HL-60 (cell line): ENCODE data around the gene SKIC8.

Source experiments
- DNase-seq, 2 experiments: peaks; one replicate each; pipeline ENCODE4 v3.0.0-alpha.2; 2010 to 2020; ENCODE audit warnings: low read depth in 1 of 2, low spot score in 1 of 2
- H3K27ac ChIP-seq: fragments of 250-450 bp; sonication (Bioruptor Pico); replicated peaks from 2 replicates; pipeline ENCODE4 v1.5.1; 2020; ENCODE audit warnings: mild to moderate bottlenecking, moderate library complexity
- H3K27me3 ChIP-seq: fragments of 250-450 bp; sonication (Bioruptor Pico); 2 replicates; pipeline ENCODE4 v1.5.1; 2021; ENCODE audit warnings: mild to moderate bottlenecking, moderate library complexity; ENCODE audit not compliant: insufficient read depth, poor library complexity, severe bottlenecking
- H3K4me3 ChIP-seq: replicated peaks from 2 replicates; pipeline ENCODE4 v1.5.1; 2011; ENCODE audit warnings: mild to moderate bottlenecking, control low read depth, low read length; ENCODE audit not compliant: insufficient read depth
- CTCF ChIP-seq: IDR thresholded peaks from one replicate; pipeline ENCODE4 v1.5.1; 2011; ENCODE audit warnings: low read length, control low read depth, inconsistent platforms; ENCODE audit not compliant: insufficient read depth
- GABPA ChIP-seq: IDR thresholded peaks from 2 replicates; pipeline ENCODE4 v1.6.1; 2012; ENCODE audit warnings: low read depth
- POLR2AphosphoS5 ChIP-seq: IDR thresholded peaks from 2 replicates; pipeline ENCODE4 v1.6.1; 2012; ENCODE audit warnings: low read depth
- REST ChIP-seq: IDR thresholded peaks from 2 replicates; pipeline ENCODE4 v1.6.1; 2012; ENCODE audit warnings: low read depth; ENCODE audit not compliant: insufficient replicate concordance
- SPI1 ChIP-seq: IDR thresholded peaks from 2 replicates; pipeline ENCODE4 v1.6.1; 2012; ENCODE audit warnings: low read depth, mild to moderate bottlenecking, borderline replicate concordance

SKIC8 gene

GRCh38 chr15:78260489-78260888 is 38.9 kb downstream of the SKIC8 start:
- no peak overlapping the region for H3K4me3 ChIP-seq
- H3K27ac ChIP-seq: no peak overlapping the region
- TF ChIP-seq SPI1 (no peak), REST (no peak), GABPA (no peak), CTCF (no peak), POLR2AphosphoS5 (no peak)
- H3K27me3 ChIP-seq: no peaks in the 10 kb centered on the region
- no peak for DNase-seq

- DNase-seq: no peak
- Histone ChIP-seq H3K27ac (no peak overlapping the region), H3K4me3 (no peak overlapping the region), H3K27me3 (no peaks in the 10 kb centered on the region)
- TF ChIP-seq CTCF (no peak), SPI1 (no peak), REST (no peak), GABPA (no peak), POLR2AphosphoS5 (no peak)
Observed at GRCh38 chr15:78259232-78259631, 40.2 kb downstream of the SKIC8 start.

GRCh38 chr15:78257681-78258080 is 41.7 kb downstream of the SKIC8 start:
- H3K27ac ChIP-seq: no peak overlapping the region
- H3K4me3 ChIP-seq: no peak overlapping the region
- no peak for DNase-seq
- TF ChIP-seq SPI1 (no peak), CTCF (no peak), GABPA (no peak), POLR2AphosphoS5 (no peak), REST (no peak)
- H3K27me3 ChIP-seq: no peaks in the 10 kb centered on the region
